B cell (primary cell): ENCODE results near the gene CFLAR.

Experiments
- EZH2 ChIP-seq: IDR thresholded peaks from 2 replicates; pipeline ENCODE4 v1.6.1; 2012; ENCODE audit warnings: borderline replicate concordance, low read depth, mild to moderate bottlenecking, moderate library complexity, low read length; ENCODE audit not compliant: insufficient read depth, poor library complexity, severe bottlenecking
- TF ChIP-seq, protein P1 (sequence below): fragments of 200-600 bp; IDR thresholded peaks from one replicate; pipeline ENCODE4 v1.8.0; 2022; ENCODE audit warnings: antibody characterized with exemption, mild to moderate bottlenecking

GRCh38 chr2:201152999-201153815, 37.2 kb downstream of the CFLAR start:
- TF ChIP-seq, protein P1, sequence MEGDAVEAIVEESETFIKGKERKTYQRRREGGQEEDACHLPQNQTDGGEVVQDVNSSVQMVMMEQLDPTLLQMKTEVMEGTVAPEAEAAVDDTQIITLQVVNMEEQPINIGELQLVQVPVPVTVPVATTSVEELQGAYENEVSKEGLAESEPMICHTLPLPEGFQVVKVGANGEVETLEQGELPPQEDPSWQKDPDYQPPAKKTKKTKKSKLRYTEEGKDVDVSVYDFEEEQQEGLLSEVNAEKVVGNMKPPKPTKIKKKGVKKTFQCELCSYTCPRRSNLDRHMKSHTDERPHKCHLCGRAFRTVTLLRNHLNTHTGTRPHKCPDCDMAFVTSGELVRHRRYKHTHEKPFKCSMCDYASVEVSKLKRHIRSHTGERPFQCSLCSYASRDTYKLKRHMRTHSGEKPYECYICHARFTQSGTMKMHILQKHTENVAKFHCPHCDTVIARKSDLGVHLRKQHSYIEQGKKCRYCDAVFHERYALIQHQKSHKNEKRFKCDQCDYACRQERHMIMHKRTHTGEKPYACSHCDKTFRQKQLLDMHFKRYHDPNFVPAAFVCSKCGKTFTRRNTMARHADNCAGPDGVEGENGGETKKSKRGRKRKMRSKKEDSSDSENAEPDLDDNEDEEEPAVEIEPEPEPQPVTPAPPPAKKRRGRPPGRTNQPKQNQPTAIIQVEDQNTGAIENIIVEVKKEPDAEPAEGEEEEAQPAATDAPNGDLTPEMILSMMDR = no peak
- no peak for TF ChIP-seq EZH2
